Gastrocnemius medialis (tissue), 4 donors: Measurements from ENCODE around the gene MT1B. TPM values are rescaled to one million over a fixed set of nuclear protein-coding genes. Genes with fewer than 3 reads are reported as not detected.
A peak's percentile ranks its signal among the peaks of the same experiment; 100 is the strongest.

Experiments used
- ATAC-seq, 2 donors: fragments of 150-250 bp; one replicate each; pipeline ENCODE4 v1.9.1; 2016
- DNase-seq, 2 donors: peaks; one replicate each; pipeline ENCODE4 v3.0.0-alpha.2; 2019
- H3K27ac ChIP-seq, 4 donors: fragments of 200-600 bp; sonication (generic); 1 replicate in 1 of 4; 2 replicates in 3 of 4; pipeline ENCODE4 v1.5.1; 2016 to 2018; ENCODE audit warnings: mild to moderate bottlenecking in 2 of 4, moderate library complexity in 1 of 4
- H3K27me3 ChIP-seq, 3 donors: fragments of 200-600 bp; sonication (generic) in 2 of 3; 1 replicate in 1 of 3; 2 replicates in 2 of 3; pipeline versions ENCODE4 v1.5.1 to v1.6.0; 2016 to 2019; ENCODE audit warnings: mild to moderate bottlenecking in 1 of 3, moderate library complexity in 1 of 3
- H3K36me3 ChIP-seq, 2 donors: fragments of 200-600 bp; sonication (generic) in 1 of 2; one replicate each; pipeline ENCODE4 v1.5.1; 2017 to 2018
- H3K4me1 ChIP-seq, 2 donors: fragments of 200-600 bp; sonication (generic) in 1 of 2; one replicate each; pipeline ENCODE4 v1.5.1; 2016 to 2017; ENCODE audit warnings: mild to moderate bottlenecking in 2 of 2
- H3K4me3 ChIP-seq, 4 donors: fragments of 200-600 bp; sonication (generic) in 3 of 4; 1 replicate in 1 of 4; 2 replicates in 3 of 4; pipeline ENCODE4 v1.5.1; 2016 to 2019; ENCODE audit warnings: mild to moderate bottlenecking in 2 of 4
- H3K9me3 ChIP-seq, 3 donors: fragments of 200-600 bp; sonication (generic) in 2 of 3; 1 replicate in 1 of 3; 2 replicates in 2 of 3; pipeline ENCODE4 v1.5.1; 2016 to 2019
- CTCF ChIP-seq, 5 experiments: fragments of 450-650 bp in 3 of 5; fragments of 200-600 bp in 2 of 5; sonication (generic) in 2 of 5; IDR thresholded peaks in 4 of 5; conservative IDR thresholded peaks in 1 of 5; 1 replicate in 4 of 5; 2 replicates in 1 of 5; pipeline ENCODE4 v1.5.1; 2016 to 2019; ENCODE audit warnings: antibody characterized with exemption in 5 of 5, mild to moderate bottlenecking in 3 of 5, moderate library complexity in 3 of 5
- POLR2A ChIP-seq, 2 donors: fragments of 450-650 bp; IDR thresholded peaks; one replicate each; pipeline ENCODE4 v1.6.1; 2017; ENCODE audit warnings: antibody characterized with exemption in 2 of 2, mild to moderate bottlenecking in 2 of 2, moderate library complexity in 2 of 2
- in situ Hi-C, 4 donors: fragments of 200-750 bp; cut with MboI; loops; one replicate each; pipeline versions ENCODE4 v1.15.0 to v1.8.0; 2017; ENCODE audit warnings: low sequenced_read_pairs in 4 of 4
- intact Hi-C: fragments of 100-400 bp; cut with DNase I; formaldehyde crosslinking; loops from one replicate; pipeline ENCODE4 v1.15.1; 2023; ENCODE audit warnings: low total_unique reads
- total RNA-seq, 4 donors: library from RNA; depleted of rRNA; stranded (reverse); fragments of >200 nt; gene quantifications; one replicate each; pipeline versions ENCODE4 v1.1.0 to v1.2.3, GENCODE V29; 2016

MT1B gene
- total RNA-seq, 4 donors from 2014 or later, result not detected

- intact Hi-C loops (loop anchor here (1.0 to 5.0 kb wide), 5 partner anchors 12 to 382 kb away; partner anchors contain the start of gene HERPUD1), in situ Hi-C loops (loop anchor here in 3 of 4 donors (5.0 to 25.0 kb wide), 2 partner anchors 73 to 268 kb away; partner anchors contain the start of gene MT2A (in 2 of the 3))
- peak overlapping the region; percentile 89 to 94 (median 91) for H3K27ac ChIP-seq
- TF ChIP-seq CTCF (IDR thresholded peaks at IDR 0.05 in 4 of 5, conservative IDR thresholded peaks at IDR 0.05 in 1 of 5), result peak in 1 of 5 experiments; percentile 16
- TF ChIP-seq POLR2A (IDR thresholded peaks at IDR 0.05), result no peak
- H3K4me1 ChIP-seq, result peaks cover 32 to 34% of the 10 kb centered on the region in 2 donors
- ATAC-seq, result peak; percentile 62 to 67
- no peaks in the 10 kb centered on the region for H3K36me3 ChIP-seq
- H3K9me3 ChIP-seq, result no peaks in the 10 kb centered on the region
- no peak overlapping the region for H3K4me3 ChIP-seq
- peak; percentile 90 to 96 for DNase-seq
- peaks cover 3 to 10% (median 6%) of the 10 kb centered on the region in 3 donors for H3K27me3 ChIP-seq
Measured at GRCh38 chr16:56679818-56680217, 28.1 kb downstream of the MT1B start.

GRCh38 chr16:56681939-56682702 lies 30.4 kb downstream of the MT1B start, which contains the start of gene MT1X:
Gene MT1X, plus strand, starts transcription at chr16:56682470. Its CDS starts 71 bp downstream, at chr16:56682541.
- H3K27ac ChIP-seq, result peak within 1 kb of the TSS; percentile 89 to 94 (median 91)
- no peaks in the 10 kb centered on the region for H3K9me3 ChIP-seq
- ATAC-seq (peak; percentile 28 to 29), DNase-seq (peak; percentile 95 to 97)
- no peaks in the 10 kb centered on the region for H3K36me3 ChIP-seq
- intact Hi-C loops, result loop anchor here (1.0 to 5.0 kb wide), 6 partner anchors 57 to 380 kb away; partner anchors contain the start of genes HERPUD1, MT1E and MT2A
- in situ Hi-C loops, result loop anchor here in 3 of 4 donors (5.0 to 25.0 kb wide), 2 partner anchors 75 to 270 kb away; partner anchors contain the start of gene MT2A (in 2 of the 3)
- peak within 1 kb of the TSS; percentile 66 to 83 (median 78) for H3K4me3 ChIP-seq
- no peak for TF ChIP-seq CTCF (IDR thresholded peaks at IDR 0.05 in 4 of 5, conservative IDR thresholded peaks at IDR 0.05 in 1 of 5)
- peak in 1 of 2 donors; percentile 99 for TF ChIP-seq POLR2A (IDR thresholded peaks at IDR 0.05)
- H3K4me1 ChIP-seq, result peaks cover 45 to 46% of the 10 kb centered on the region in 2 donors
- H3K27me3 ChIP-seq, result no peaks in the 10 kb centered on the region

GRCh38 chr16:56682703-56683397 lies 31.2 kb downstream of the MT1B start:
- peak overlapping the region; percentile 89 to 94 (median 91) for H3K27ac ChIP-seq
- peaks cover 45 to 46% of the 10 kb centered on the region in 2 donors for H3K4me1 ChIP-seq
- peak in 1 of 2 donors; percentile 1 for ATAC-seq
- peak overlapping the region; percentile 66 to 83 (median 78) for H3K4me3 ChIP-seq
- peak in 1 of 2 donors; percentile 42 for DNase-seq
- H3K27me3 ChIP-seq, result no peaks in the 10 kb centered on the region
- H3K36me3 ChIP-seq, result no peaks in the 10 kb centered on the region
- intact Hi-C loops, result loop anchor here (1.0 to 5.0 kb wide), 6 partner anchors 58 to 379 kb away; partner anchors contain the start of genes HERPUD1, MT1E and MT2A
- in situ Hi-C loops, result loop anchor here in 3 of 4 donors (5.0 to 25.0 kb wide), 2 partner anchors 76 to 271 kb away; partner anchors contain the start of gene MT2A (in 2 of the 3)
- H3K9me3 ChIP-seq, result no peaks in the 10 kb centered on the region
- peak in 1 of 2 donors; percentile 87 for TF ChIP-seq POLR2A (IDR thresholded peaks at IDR 0.05)
- no peak for TF ChIP-seq CTCF (IDR thresholded peaks at IDR 0.05 in 4 of 5, conservative IDR thresholded peaks at IDR 0.05 in 1 of 5)

GRCh38 chr16:56683424-56684172 lies 31.9 kb downstream of the MT1B start:
- peak overlapping the region; percentile 89 to 94 (median 91) for H3K27ac ChIP-seq
- peak overlapping the region; percentile 66 to 83 (median 78) for H3K4me3 ChIP-seq
- H3K27me3 ChIP-seq, result no peaks in the 10 kb centered on the region
- ATAC-seq, result no peak
- H3K4me1 ChIP-seq, result peaks cover 45 to 46% of the 10 kb centered on the region in 2 donors
- in situ Hi-C loops (loop anchor here in 3 of 4 donors (5.0 to 25.0 kb wide), 2 partner anchors 76 to 271 kb away; partner anchors contain the start of gene MT2A (in 2 of the 3)), intact Hi-C loops (loop anchor here (2.0 to 5.0 kb wide), 4 partner anchors 203 to 379 kb away; partner anchors contain the start of gene HERPUD1)
- TF ChIP-seq POLR2A (IDR thresholded peaks at IDR 0.05), result peak in 1 of 2 donors; percentile 57
- TF ChIP-seq CTCF (IDR thresholded peaks at IDR 0.05 in 4 of 5, conservative IDR thresholded peaks at IDR 0.05 in 1 of 5), result peak in 1 of 5 experiments; percentile 5
- H3K36me3 ChIP-seq, result no peaks in the 10 kb centered on the region
- no peaks in the 10 kb centered on the region for H3K9me3 ChIP-seq
- peak in 1 of 2 donors; percentile 81 for DNase-seq
